ENCODE data around the gene HTRA3.

Gene HTRA3

DNA sequence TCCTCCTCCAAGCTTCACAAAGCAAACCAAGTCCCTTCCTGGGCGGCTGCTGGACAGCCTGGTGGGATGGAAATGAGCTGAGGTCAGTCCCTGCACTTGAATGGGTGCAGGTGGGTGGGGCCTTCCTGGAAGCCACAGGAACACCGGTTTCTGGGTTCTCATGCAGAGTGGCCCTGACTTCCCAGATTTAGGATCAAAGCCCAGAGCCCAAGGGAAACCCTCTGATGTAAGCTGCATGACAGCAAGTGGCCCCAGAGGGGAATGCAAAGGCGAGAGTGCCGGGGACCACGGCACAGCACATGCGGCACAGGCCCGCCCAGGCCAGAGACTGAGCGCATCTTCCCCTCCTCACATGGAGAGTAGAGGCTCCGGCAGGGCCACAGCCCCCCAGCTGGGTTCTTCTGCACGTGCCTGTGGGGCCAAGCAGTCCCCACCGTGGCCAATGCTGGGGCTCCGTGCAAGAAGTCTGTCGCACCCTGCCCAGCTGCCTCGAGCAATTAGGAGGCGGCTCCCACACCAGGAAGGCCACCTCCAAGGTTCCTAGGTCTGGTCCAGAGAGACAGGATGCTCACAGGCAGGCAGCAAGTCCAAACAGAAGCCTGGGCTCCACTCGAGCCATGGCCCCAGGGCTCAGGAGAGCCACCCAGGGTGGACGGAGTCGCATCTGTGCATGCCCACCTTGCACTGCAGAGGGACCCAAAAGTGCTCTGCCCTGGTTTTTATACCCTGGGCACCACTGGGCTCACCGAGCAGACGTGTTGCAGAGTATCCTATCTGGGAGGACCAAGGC, 83.0 kb downstream of the HTRA3 start:
- DNase-seq (ENCODE audit: low read depth in 1 of 2, low spot score in 1 of 2), result no peak

DNA sequence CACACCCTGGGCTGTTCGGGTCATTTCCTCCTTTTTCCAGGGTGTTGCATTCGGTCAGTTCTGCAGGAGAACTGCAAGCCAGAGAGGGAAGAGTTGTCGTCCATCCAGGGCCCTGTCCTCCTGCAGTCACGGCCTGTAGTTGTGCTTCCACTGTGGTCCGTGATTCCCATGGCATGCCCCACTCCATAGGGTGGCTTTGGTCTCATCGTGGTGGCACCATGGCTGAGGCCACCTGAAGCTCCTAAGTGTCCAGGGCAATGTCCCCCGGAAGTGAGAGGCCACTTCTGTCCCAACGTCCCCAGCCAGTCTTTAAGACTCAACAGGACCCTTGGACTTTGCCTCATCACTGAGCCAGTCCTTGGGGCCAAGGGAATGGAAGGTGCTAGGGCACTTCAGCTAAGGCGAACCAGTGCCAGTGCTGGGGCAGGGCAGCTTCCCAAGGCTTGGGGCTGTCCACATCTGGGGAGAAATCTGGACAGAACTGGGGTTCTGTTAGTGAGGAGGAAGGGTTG, 83.7 kb downstream of the HTRA3 start:
- no peak for DNase-seq (ENCODE audit: low read depth in 1 of 2, low spot score in 1 of 2)

DNA sequence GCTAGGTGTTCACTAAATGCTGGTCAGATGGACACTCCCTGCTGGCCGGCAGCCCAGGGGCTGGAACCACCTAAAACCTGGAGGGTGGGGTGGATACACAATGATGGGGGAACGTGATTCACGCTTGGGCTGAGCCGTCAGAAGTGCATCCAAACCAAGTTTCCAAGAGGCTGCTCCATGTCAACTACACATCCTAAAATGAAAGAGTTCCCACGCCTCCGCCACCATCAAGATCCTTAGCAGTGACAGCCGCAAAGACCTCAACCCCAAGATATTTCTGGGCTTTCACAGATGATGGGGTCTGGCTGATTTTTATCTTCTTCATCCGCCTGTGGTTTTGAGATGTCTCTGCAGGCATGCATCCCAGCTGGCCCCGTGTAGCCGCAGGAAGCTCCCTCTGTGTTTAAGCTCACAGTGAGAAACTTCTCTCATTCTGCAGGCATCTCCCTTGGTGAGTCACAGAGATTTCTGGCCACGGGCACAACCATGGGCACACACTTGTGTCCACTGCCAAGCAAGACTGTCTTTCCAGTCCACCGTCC, 84.4 kb downstream of the HTRA3 start:
- no peak for DNase-seq (ENCODE audit: low read depth in 1 of 2, low spot score in 1 of 2)

DNA sequence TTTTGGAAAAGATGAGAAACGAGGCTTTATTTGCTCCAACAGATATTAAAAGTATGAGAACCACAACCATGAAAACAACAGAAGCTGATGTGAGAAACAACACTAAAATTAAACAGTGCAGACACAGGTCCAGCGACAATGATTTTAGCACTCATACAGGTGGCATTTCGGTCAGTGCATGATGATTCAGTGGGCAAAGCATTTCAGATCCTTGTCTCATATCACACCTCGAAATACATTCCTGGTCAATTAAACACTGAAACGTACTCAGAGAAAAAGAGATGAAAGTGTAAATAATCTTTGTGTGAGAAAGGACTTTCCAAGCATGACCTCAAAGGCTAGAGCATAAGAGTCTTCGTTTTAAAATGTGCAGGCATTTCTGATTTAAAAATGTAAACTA, 85.8 kb downstream of the HTRA3 start:
- DNase-seq (ENCODE audit: low read depth in 1 of 2, low spot score in 1 of 2), result no peak

DNA sequence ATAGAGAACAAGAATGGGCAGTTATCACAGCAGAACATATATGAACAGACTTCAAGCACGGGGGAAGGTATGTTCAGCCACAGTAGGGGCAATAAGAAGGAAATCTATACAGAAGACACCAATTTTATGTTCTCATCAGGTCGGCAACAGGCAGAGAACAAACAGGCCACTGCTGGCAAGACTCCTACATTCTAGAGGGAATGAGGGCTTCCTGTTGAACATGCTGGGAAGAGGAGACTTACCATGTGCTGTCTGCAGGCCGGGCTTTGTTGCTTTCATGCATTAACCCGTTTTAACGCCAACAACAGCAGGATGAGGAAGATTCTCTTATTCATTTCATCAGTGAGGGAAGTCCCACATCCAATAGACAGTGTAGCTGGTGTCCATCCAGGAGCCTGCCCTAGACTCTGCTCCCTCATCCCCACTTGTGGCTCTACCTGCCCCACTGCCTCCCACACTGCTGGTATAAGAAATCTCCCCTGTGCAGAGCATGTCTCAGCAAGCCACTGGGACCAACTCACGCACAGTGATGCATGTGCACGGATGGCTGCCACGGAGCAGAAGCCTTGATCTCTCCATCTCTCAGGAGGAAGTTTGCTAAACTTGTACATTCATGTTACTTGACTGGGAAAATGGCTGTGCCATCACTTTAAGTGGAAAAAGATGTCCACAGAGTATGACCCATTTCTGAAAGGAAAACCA, 86.5 kb downstream of the HTRA3 start:
- no peak for DNase-seq (ENCODE audit: low read depth in 1 of 2, low spot score in 1 of 2)

Data from stimulated activated CD4-positive, alpha-beta T cell treated with anti-CD3 and anti-CD28 coated beads, Interleukin-15, amount 100 ng/mL, for 1 hour (primary cell).